Loucy (cell line): Measurements from ENCODE around the gene VWA3A.
"Not testable (repeated sequence)": the region's sequence is repeated elsewhere in the genome, so short reads cannot be mapped to it uniquely, and the experiment has no call there.

Experiments used
- EZH2phosphoT487 ChIP-seq: fragments of 200-600 bp; IDR thresholded peaks from 2 replicates; pipeline ENCODE4 v1.6.1; 2018; ENCODE audit warnings: antibody characterized with exemption, mild to moderate bottlenecking, moderate library complexity, borderline replicate concordance
- TF ChIP-seq, protein P1 (sequence below): fragments of 200-600 bp; sonication (generic); conservative IDR thresholded peaks from 2 replicates; pipeline ENCODE4 v1.5.1; 2014; ENCODE audit warnings: mild to moderate bottlenecking, antibody characterized with exemption, low read length

DNA sequence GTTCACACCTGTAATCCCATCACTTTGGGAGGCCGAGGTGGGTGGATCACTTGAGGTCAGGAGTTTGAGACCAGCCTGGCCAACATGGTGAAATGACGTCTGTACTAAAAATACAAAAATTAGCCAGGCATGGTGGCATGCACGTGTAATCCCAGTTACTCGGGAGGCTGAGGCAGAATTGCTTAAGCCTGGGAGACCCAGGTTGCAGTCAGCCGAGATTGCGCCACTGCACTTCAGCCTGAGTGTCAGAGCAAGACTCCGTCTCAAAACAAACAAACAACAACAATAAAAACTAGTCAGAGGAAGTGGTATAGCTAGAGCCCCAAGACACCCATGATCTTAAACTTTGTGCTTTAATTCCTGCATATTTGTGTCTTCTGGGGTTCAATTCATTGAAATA, 60.7 kb downstream of the VWA3A start:
- TF ChIP-seq, protein P1, sequence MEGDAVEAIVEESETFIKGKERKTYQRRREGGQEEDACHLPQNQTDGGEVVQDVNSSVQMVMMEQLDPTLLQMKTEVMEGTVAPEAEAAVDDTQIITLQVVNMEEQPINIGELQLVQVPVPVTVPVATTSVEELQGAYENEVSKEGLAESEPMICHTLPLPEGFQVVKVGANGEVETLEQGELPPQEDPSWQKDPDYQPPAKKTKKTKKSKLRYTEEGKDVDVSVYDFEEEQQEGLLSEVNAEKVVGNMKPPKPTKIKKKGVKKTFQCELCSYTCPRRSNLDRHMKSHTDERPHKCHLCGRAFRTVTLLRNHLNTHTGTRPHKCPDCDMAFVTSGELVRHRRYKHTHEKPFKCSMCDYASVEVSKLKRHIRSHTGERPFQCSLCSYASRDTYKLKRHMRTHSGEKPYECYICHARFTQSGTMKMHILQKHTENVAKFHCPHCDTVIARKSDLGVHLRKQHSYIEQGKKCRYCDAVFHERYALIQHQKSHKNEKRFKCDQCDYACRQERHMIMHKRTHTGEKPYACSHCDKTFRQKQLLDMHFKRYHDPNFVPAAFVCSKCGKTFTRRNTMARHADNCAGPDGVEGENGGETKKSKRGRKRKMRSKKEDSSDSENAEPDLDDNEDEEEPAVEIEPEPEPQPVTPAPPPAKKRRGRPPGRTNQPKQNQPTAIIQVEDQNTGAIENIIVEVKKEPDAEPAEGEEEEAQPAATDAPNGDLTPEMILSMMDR = not testable (repeated sequence)
- TF ChIP-seq EZH2phosphoT487 = not testable (repeated sequence)
